Astrocyte (in vitro differentiated cells and primary cell): ENCODE results near the gene NCMAP. TPM values are rescaled to one million over a fixed set of nuclear protein-coding genes. Genes with fewer than 3 reads are reported as not detected.

Experiments
- DNase-seq: peaks from one replicate; pipeline ENCODE4 v3.0.0-alpha.2; 2010; ENCODE audit warnings: low read depth
- FAIRE-seq: peaks from 2 replicates; lab custom pipeline; 2011; peaks lifted over from hg19 to GRCh38; lab: Jason Lieb, UNC
- H2AFZ ChIP-seq: 2 replicates; pipeline ENCODE4 v1.6.0; 2012; ENCODE audit warnings: low read depth, low read length, inconsistent platforms
- H3K27ac ChIP-seq: 2 replicates; pipeline ENCODE4 v1.5.1; 2011; ENCODE audit warnings: low read depth, low read length, inconsistent platforms
- H3K27me3 ChIP-seq: 2 replicates; pipeline ENCODE4 v1.6.0; 2011; ENCODE audit warnings: low read length, inconsistent platforms; ENCODE audit not compliant: insufficient read depth
- H3K36me3 ChIP-seq: 2 replicates; pipeline ENCODE4 v1.5.1; 2011; ENCODE audit warnings: low read length, inconsistent platforms; ENCODE audit not compliant: insufficient read depth
- H3K4me1 ChIP-seq: 2 replicates; pipeline ENCODE4 v1.5.1; 2011; ENCODE audit warnings: low read length, inconsistent platforms; ENCODE audit not compliant: insufficient read depth
- H3K4me2 ChIP-seq: 2 replicates; pipeline ENCODE4 v1.6.0; 2012; ENCODE audit warnings: low read length, inconsistent platforms
- H3K4me3 ChIP-seq: 2 replicates; pipeline ENCODE4 v1.5.1; 2011; ENCODE audit warnings: low read depth, mild to moderate bottlenecking, low read length, inconsistent platforms; ENCODE audit not compliant: insufficient read depth
- H3K79me2 ChIP-seq: 2 replicates; pipeline ENCODE4 v1.6.0; 2012; ENCODE audit warnings: mild to moderate bottlenecking, low read length, inconsistent platforms; ENCODE audit not compliant: insufficient read depth
- H3K9ac ChIP-seq: 2 replicates; pipeline ENCODE4 v1.6.0; 2012; ENCODE audit warnings: mild to moderate bottlenecking, low read length, inconsistent platforms
- H3K9me3 ChIP-seq: 2 replicates; pipeline ENCODE4 v1.5.1; 2012; ENCODE audit warnings: low read depth, mild to moderate bottlenecking, low read length, inconsistent platforms; ENCODE audit not compliant: insufficient read depth
- H4K20me1 ChIP-seq: 2 replicates; pipeline ENCODE4 v1.6.0; 2012; ENCODE audit warnings: low read length, inconsistent platforms; ENCODE audit not compliant: insufficient read depth
- H3K27ac Mint-ChIP-seq: one replicate; pipeline ENCODE4 v1.8.0; 2021; ENCODE audit warnings: mild to moderate bottlenecking, mixed read lengths; ENCODE audit not compliant: unreplicated experiment
- H3K27me3 Mint-ChIP-seq: one replicate; pipeline ENCODE4 v1.8.0; 2021; ENCODE audit warnings: low read depth, mixed read lengths; ENCODE audit not compliant: unreplicated experiment
- H3K36me3 Mint-ChIP-seq: one replicate; pipeline ENCODE4 v1.8.0; 2021; ENCODE audit warnings: low read depth, mixed read lengths; ENCODE audit not compliant: unreplicated experiment
- H3K4me1 Mint-ChIP-seq: one replicate; pipeline ENCODE4 v1.8.0; 2021; ENCODE audit warnings: low read depth, mixed read lengths; ENCODE audit not compliant: unreplicated experiment
- H3K4me3 Mint-ChIP-seq: one replicate; pipeline ENCODE4 v1.8.0; 2021; ENCODE audit warnings: mild to moderate bottlenecking, moderate library complexity, mixed read lengths; ENCODE audit not compliant: unreplicated experiment
- H3K9me3 Mint-ChIP-seq: one replicate; pipeline ENCODE4 v1.8.0; 2021; ENCODE audit warnings: mild to moderate bottlenecking, mixed read lengths; ENCODE audit not compliant: unreplicated experiment
- EZH2 ChIP-seq: IDR thresholded peaks from 2 replicates; pipeline ENCODE4 v1.6.1; 2012; ENCODE audit warnings: mild to moderate bottlenecking, low read length, inconsistent platforms; ENCODE audit not compliant: insufficient read depth
- total RNA-seq: library from RNA; stranded (reverse); gene quantifications from 2 replicates; pipeline ENCODE4 v1.2.1, GENCODE V29; 2021
- TF ChIP-seq, protein P1 (sequence below): IDR thresholded peaks from 2 replicates; pipeline ENCODE4 v1.5.1; 2011; ENCODE audit warnings: low read depth, mild to moderate bottlenecking, inconsistent platforms, low read length, moderate library complexity; ENCODE audit not compliant: insufficient read depth

NCMAP gene
- total RNA-seq, 1 donor from 2014 or later: not detected

DNA sequence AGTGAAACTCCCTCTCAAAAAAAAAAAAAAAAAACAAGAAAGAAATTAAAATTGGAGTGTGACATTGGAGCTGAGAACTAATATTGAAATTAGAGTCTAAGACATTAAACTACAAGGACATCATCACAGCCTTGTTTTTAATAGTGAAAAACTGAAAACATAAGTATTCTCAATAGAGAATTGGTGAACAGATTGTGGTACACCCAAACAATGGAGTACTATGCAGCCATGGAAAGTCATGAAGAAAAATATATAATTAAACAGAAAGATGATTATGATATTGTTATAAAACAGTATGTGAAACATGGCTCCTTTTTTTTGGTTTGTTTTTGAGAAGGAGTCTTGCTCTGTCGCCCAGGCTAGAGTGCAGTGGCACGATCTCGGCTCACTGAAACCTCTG is 43.4 kb downstream of the NCMAP start:
- FAIRE-seq (no peak), DNase-seq (no peak)
- H3K27ac ChIP-seq: no peak overlapping the region
- no peaks in the 10 kb centered on the region for H3K79me2 ChIP-seq
- H3K36me3 Mint-ChIP-seq: no peaks in the 10 kb centered on the region
- H3K9me3 ChIP-seq: no peaks in the 10 kb centered on the region
- no peak overlapping the region for H3K27ac Mint-ChIP-seq
- H3K36me3 ChIP-seq: no peaks in the 10 kb centered on the region
- no peak overlapping the region for H3K4me3 ChIP-seq
- H3K4me1 ChIP-seq: peaks cover 5% of the 10 kb centered on the region
- H3K27me3 ChIP-seq: peaks cover 2% of the 10 kb centered on the region
- H3K27me3 Mint-ChIP-seq: no peaks in the 10 kb centered on the region
- no peaks in the 10 kb centered on the region for H3K4me1 Mint-ChIP-seq
- no peaks in the 10 kb centered on the region for H3K9me3 Mint-ChIP-seq
- no peak overlapping the region for H3K4me3 Mint-ChIP-seq
- H3K4me2 ChIP-seq: no peak overlapping the region
- no peaks in the 10 kb centered on the region for H4K20me1 ChIP-seq
- TF ChIP-seq, protein P1, sequence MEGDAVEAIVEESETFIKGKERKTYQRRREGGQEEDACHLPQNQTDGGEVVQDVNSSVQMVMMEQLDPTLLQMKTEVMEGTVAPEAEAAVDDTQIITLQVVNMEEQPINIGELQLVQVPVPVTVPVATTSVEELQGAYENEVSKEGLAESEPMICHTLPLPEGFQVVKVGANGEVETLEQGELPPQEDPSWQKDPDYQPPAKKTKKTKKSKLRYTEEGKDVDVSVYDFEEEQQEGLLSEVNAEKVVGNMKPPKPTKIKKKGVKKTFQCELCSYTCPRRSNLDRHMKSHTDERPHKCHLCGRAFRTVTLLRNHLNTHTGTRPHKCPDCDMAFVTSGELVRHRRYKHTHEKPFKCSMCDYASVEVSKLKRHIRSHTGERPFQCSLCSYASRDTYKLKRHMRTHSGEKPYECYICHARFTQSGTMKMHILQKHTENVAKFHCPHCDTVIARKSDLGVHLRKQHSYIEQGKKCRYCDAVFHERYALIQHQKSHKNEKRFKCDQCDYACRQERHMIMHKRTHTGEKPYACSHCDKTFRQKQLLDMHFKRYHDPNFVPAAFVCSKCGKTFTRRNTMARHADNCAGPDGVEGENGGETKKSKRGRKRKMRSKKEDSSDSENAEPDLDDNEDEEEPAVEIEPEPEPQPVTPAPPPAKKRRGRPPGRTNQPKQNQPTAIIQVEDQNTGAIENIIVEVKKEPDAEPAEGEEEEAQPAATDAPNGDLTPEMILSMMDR: no peak
- no peak for TF ChIP-seq EZH2
- H3K9ac ChIP-seq: no peak overlapping the region
- no peak overlapping the region for H2AFZ ChIP-seq

DNA sequence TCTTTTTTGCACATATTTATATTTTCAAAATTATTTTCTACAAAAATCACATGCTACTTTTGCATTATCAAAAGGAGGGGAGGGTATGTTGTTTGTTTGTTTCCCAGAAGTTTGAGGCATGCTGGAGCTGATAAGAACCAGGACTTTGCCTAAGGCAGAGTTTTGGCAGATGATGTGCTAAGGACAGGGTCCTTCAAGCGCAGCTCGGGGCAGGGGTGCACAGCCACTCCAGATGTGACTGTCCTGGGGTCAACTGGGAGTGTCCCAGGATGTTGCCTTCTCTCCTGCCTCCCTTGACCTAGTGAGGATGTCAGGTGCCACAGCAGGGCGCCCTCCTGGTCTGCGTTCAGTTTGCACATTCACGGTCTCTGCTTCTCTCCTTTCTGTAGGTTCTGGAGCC is 44.7 kb downstream of the NCMAP start:
- FAIRE-seq (no peak), DNase-seq (no peak)
- Histone ChIP-seq H4K20me1 (no peaks in the 10 kb centered on the region), H3K36me3 (no peaks in the 10 kb centered on the region), H3K4me3 (no peak overlapping the region), H3K27me3 (peaks cover under 1% of the 10 kb centered on the region), H2AFZ (no peak overlapping the region), H3K4me2 (no peak overlapping the region), H3K9me3 (no peaks in the 10 kb centered on the region), H3K9ac (no peak overlapping the region), H3K79me2 (no peaks in the 10 kb centered on the region), H3K4me1 (peaks cover 5% of the 10 kb centered on the region), H3K27ac (no peak overlapping the region)
- Mint-ChIP-seq H3K4me1 (no peaks in the 10 kb centered on the region), H3K36me3 (no peaks in the 10 kb centered on the region), H3K4me3 (no peak overlapping the region), H3K27me3 (peaks cover 2% of the 10 kb centered on the region), H3K9me3 (no peaks in the 10 kb centered on the region), H3K27ac (no peak overlapping the region)
- TF ChIP-seq, protein P1: no peak
- TF ChIP-seq EZH2: no peak

- Histone ChIP-seq H3K27me3 (peaks cover 27% of the 10 kb centered on the region), H3K4me1 (peaks cover 4% of the 10 kb centered on the region), H4K20me1 (no peaks in the 10 kb centered on the region), H3K9me3 (no peaks in the 10 kb centered on the region), H3K36me3 (no peaks in the 10 kb centered on the region), H3K79me2 (no peaks in the 10 kb centered on the region), H2AFZ (no peak overlapping the region), H3K27ac (no peak overlapping the region), H3K4me3 (no peak overlapping the region), H3K9ac (no peak overlapping the region), H3K4me2 (no peak overlapping the region)
- Mint-ChIP-seq H3K9me3 (no peaks in the 10 kb centered on the region), H3K27ac (no peak overlapping the region), H3K4me1 (no peaks in the 10 kb centered on the region), H3K36me3 (no peaks in the 10 kb centered on the region), H3K27me3 (peaks cover 16% of the 10 kb centered on the region), H3K4me3 (no peak overlapping the region)
- DNase-seq (no peak), FAIRE-seq (no peak)
- no peak for TF ChIP-seq EZH2
- TF ChIP-seq, protein P1: no peak
Measured at GRCh38 chr1:24605534-24606295, 49.8 kb downstream of the NCMAP start.
